GM12873 (cell line): ENCODE results near the gene CCN2.

Source experiments
- CTCF ChIP-seq: IDR thresholded peaks from 2 replicates; pipeline ENCODE4 v1.5.1; 2012; ENCODE audit warnings: low read depth, mild to moderate bottlenecking, moderate library complexity, low read length, control low read depth; ENCODE audit not compliant: insufficient read depth; ENCODE audit errors: missing control alignments

The CCN2 gene, protein sequence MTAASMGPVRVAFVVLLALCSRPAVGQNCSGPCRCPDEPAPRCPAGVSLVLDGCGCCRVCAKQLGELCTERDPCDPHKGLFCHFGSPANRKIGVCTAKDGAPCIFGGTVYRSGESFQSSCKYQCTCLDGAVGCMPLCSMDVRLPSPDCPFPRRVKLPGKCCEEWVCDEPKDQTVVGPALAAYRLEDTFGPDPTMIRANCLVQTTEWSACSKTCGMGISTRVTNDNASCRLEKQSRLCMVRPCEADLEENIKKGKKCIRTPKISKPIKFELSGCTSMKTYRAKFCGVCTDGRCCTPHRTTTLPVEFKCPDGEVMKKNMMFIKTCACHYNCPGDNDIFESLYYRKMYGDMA

DNA sequence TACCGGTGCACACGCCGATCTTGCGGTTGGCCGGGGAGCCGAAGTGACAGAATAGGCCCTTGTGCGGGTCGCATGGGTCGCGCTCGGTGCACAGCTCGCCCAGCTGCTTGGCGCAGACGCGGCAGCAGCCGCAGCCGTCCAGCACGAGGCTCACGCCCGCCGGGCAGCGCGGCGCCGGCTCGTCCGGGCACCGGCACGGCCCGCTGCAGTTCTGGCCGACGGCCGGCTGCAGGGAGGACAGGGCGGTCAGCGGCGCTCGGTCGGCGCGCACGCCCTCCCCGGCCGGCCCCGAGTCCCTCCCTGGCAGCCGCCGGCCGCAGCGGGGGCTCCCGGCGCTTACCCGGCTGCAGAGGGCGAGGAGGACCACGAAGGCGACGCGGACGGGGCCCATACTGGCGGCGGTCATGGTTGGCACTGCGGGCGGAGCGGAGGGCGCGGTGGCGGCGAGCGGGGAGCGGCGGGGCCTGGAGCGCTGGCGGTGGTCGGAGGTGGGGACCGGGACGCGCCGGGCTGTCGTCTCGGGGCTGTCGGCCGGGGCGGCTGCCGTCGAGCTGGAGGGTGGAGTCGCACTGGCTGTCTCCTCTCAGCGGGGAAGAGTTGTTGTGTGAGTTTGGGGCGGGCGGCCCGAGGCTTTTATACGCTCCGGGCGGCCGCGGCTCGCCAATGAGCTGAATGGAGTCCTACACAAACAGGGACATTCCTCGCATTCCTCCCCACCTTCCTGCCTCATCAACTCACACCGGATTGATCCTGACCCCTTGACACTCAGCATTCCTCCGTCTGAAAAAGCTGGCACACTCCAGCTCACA is at the start of gene CCN2:
CCN2 (minus strand) TSS at position 606 of the 809 bp plus-strand sequence; CDS start at position 406, 200 bp downstream.
- TF ChIP-seq CTCF: no peak

- no peak for TF ChIP-seq CTCF
These were observed 49.1 kb upstream of the CCN2 start for GRCh38 chr6:132000296-132000695.

GRCh38 chr6:131999545-132000146 is 48.5 kb upstream of the CCN2 start:
- no peak for TF ChIP-seq CTCF

DNA sequence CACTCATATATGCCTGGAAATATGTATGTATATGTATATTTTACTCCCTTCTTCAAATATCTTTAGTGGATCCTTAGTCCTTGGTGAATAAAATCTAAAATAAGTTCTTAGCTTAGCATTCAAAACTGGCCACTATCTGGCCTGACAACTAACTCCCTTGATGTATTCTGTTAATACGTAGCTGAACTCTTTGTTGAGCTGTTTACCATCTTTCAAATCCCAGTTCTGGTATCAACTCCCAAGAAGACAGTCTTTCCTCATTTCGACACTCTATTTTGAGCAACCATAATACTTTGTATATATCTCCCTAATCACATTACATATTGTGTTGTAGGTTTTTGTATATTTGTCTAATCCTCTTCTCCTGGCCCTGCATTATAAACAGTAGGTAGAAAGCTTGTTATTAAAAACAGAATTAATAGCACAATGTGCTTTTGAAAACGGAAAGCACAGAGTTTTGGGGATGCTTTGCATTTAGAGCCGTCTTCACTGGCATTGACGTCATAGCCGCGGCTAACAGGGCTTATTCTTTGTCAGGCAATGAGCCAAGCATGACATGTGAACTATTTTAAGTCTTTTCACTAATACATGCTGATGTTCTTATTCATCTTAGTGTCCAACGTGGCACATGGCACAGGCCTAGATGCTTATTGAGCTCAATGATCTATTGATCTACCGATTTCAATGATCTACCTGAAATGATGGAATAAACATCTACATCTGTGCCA is 47.2 kb upstream of the CCN2 start:
- TF ChIP-seq CTCF: no peak

DNA sequence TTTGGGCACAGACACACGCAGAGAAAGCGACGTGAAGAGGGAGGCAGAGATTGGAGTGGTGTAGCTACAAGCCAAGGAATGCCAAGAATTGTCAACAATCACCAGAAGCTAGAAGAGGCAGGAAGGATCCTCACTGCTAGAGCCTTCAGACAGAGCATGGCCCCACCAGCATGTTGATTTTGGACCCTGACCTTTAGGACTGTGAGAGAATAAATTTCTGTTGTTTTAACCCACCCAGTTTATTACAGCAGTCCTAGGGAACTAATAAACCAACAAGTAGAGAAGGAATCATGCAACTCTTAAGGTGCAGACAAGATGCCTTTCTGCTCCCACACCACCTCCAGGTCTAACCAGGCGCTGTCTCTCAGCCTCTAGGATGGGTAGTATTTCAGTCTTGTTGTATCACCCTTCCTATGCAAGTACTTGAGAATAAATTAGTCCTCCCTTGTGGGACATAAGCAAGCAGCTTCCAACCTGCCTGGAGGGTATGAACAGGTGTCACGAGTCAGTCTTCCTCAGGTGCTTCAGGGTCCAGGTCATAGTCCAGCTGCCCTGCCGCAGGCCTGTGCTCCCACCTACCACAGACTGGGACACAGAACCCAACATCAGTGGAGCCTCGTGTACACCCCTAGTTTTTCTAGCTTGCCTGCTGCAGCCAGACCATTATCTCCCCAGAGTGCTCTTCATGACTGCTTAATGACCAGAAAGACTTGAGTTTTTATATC is 46.4 kb upstream of the CCN2 start:
- no peak for TF ChIP-seq CTCF

DNA sequence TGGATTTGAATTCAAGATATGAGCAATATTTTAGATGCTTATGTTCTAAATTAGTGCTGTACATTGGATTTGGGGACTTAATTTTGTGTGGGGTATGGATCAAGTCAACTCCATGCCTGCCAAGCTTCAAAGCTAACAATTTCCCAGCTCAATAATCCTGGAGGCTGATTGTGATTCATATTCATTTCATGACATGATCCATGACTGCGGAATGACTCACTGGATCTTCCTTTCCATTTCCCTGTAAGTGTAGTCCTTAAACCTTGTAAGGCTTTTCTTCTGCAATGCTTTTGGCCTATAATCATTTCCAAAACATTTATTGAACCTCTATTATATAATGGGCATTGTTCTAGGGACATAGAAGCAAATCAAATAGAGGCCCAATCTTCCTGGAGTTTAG is 44.7 kb upstream of the CCN2 start:
- no peak for TF ChIP-seq CTCF
